HCT116 (cell line): Measurements from ENCODE around the gene PEAK1.

Experiments used
- EGR1 ChIP-seq: IDR thresholded peaks from 2 replicates; pipeline ENCODE4 v1.6.1; 2012; ENCODE audit warnings: low read depth
- POLR2A ChIP-seq: IDR thresholded peaks from 2 replicates; pipeline ENCODE4 v1.7.0; 2011; ENCODE audit warnings: borderline replicate concordance; ENCODE audit not compliant: insufficient read depth, insufficient read length; ENCODE audit errors: extremely low read depth
- TF ChIP-seq, protein P1 (sequence below), 3 experiments: fragments of 200-600 bp in 1 of 3; sonication (generic) in 1 of 3; IDR thresholded peaks in 2 of 3; conservative IDR thresholded peaks in 1 of 3; 2 replicates each; pipeline ENCODE4 v1.5.1; 2012 to 2017; ENCODE audit warnings: low read depth in 2 of 3, low read length in 2 of 3, antibody characterized with exemption in 1 of 3, borderline replicate concordance in 1 of 3, control low read depth in 1 of 3, mild to moderate bottlenecking in 1 of 3, mixed read lengths in 1 of 3, mixed run types in 1 of 3, moderate library complexity in 1 of 3; ENCODE audit not compliant: insufficient read depth in 1 of 3
- TF ChIP-seq, protein P2 (sequence below): IDR thresholded peaks from 2 replicates; pipeline ENCODE4 v1.6.1; 2012

DNA sequence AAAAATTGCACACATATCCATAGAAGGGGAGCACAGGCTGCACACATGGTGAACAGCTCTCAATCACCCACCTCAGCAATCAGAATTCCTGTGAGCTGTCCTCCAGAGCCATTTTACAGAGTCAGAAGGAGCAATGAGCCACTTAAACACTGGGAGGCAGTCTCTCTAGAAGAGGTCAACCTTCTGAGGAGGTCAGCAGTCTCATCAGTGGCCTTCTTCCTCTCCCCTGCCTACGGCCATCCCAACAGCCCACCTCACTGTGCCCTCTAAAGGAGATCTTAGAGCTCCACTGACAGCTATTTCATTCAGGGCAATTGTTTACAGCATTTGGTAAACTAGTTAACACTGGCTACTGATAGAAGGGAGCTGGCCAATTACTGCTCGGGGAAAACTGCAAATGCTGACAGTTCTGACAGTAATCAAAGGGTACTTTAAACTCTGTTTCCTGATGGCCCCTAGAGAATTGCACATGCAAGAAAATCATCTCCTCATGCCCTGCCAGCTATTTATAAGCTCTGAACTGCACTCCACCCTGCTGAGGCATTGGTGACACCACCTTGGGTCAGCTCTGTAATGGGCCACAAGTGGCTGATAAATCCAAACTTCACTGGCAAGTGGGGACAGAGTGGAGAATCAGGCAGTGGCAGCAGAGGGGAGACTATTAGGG, 306.9 kb downstream of the PEAK1 start:
- TF ChIP-seq EGR1 (no peak), POLR2A (no peak)
- TF ChIP-seq, protein P1, sequence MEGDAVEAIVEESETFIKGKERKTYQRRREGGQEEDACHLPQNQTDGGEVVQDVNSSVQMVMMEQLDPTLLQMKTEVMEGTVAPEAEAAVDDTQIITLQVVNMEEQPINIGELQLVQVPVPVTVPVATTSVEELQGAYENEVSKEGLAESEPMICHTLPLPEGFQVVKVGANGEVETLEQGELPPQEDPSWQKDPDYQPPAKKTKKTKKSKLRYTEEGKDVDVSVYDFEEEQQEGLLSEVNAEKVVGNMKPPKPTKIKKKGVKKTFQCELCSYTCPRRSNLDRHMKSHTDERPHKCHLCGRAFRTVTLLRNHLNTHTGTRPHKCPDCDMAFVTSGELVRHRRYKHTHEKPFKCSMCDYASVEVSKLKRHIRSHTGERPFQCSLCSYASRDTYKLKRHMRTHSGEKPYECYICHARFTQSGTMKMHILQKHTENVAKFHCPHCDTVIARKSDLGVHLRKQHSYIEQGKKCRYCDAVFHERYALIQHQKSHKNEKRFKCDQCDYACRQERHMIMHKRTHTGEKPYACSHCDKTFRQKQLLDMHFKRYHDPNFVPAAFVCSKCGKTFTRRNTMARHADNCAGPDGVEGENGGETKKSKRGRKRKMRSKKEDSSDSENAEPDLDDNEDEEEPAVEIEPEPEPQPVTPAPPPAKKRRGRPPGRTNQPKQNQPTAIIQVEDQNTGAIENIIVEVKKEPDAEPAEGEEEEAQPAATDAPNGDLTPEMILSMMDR (IDR thresholded peaks at IDR 0.05 in 2 of 3, conservative IDR thresholded peaks at IDR 0.05 in 1 of 3; ENCODE audit: borderline replicate concordance in 1 of 3, insufficient read depth in 1 of 3, low read depth in 2 of 3, low read length in 2 of 3), result peak in 1 of 3 experiments; percentile 11; a peak in 1 of 6 replicates
- TF ChIP-seq, protein P2, sequence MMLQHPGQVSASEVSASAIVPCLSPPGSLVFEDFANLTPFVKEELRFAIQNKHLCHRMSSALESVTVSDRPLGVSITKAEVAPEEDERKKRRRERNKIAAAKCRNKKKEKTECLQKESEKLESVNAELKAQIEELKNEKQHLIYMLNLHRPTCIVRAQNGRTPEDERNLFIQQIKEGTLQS, result no peak
